MM.1S (cell line): Measurements from ENCODE around the gene ZFHX3.

Experiments
- EZH2 ChIP-seq: fragments of 300-600 bp; sonication (generic); optimal IDR thresholded peaks from 2 replicates; pipeline ENCODE3; 2017; ENCODE audit warnings: low read depth, mild to moderate bottlenecking, antibody characterized with exemption, low read length, mixed read lengths
- TF ChIP-seq, protein P1 (sequence below): fragments of 300-600 bp; sonication (generic); IDR thresholded peaks from 2 replicates; pipeline ENCODE4 v1.5.1; 2016; ENCODE audit warnings: antibody characterized with exemption, low read length, mixed read lengths

DNA sequence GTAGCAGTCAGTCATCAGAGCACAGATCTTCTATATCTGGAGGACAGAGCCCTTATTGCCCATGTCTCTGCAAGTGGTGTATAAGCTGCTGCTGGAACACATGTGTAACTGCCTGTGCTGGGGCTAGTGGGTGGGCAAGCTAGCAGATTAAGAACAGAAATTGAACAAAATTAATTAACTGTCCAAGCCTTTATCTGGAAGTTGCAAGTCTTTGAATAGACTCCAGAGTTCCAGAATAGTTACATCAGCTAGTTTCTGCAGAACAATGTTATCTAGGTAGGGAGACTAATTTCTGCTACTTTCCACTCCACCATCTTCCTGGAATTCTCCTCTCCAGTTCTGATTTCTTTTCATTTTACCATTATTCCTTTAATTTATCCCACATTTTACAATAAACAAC is 287.3 kb downstream of the ZFHX3 start:
- TF ChIP-seq, protein P1, sequence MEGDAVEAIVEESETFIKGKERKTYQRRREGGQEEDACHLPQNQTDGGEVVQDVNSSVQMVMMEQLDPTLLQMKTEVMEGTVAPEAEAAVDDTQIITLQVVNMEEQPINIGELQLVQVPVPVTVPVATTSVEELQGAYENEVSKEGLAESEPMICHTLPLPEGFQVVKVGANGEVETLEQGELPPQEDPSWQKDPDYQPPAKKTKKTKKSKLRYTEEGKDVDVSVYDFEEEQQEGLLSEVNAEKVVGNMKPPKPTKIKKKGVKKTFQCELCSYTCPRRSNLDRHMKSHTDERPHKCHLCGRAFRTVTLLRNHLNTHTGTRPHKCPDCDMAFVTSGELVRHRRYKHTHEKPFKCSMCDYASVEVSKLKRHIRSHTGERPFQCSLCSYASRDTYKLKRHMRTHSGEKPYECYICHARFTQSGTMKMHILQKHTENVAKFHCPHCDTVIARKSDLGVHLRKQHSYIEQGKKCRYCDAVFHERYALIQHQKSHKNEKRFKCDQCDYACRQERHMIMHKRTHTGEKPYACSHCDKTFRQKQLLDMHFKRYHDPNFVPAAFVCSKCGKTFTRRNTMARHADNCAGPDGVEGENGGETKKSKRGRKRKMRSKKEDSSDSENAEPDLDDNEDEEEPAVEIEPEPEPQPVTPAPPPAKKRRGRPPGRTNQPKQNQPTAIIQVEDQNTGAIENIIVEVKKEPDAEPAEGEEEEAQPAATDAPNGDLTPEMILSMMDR = no peak
- TF ChIP-seq EZH2 = no peak
